GM18508 (cell line): ENCODE measurements around the gene MT1E.
A peak's percentile ranks its signal among the peaks of the same experiment; 100 is the strongest.
"Not testable (repeated sequence)": the region's sequence is repeated elsewhere in the genome, so short reads cannot be mapped to it uniquely, and the experiment has no call there.

Source experiments
- ATAC-seq: cut with Tn5 transposase; IDR thresholded peaks from one replicate; pipeline ENCODE4 v1.9.1; 2021; ENCODE audit warnings: moderate number of reproducible peaks; ENCODE audit not compliant: insufficient read depth, unreplicated experiment

MT1E gene

GRCh38 chr16:56606476-56607108 lies 19.0 kb upstream of the MT1E start:
- ATAC-seq, result no peak

GRCh38 chr16:56607109-56607618 lies 18.4 kb upstream of the MT1E start:
- no peak for ATAC-seq

- ATAC-seq, result no peak
Measured at GRCh38 chr16:56607675-56608042, 17.9 kb upstream of the MT1E start.

- ATAC-seq, result peak; percentile 47
Measured at GRCh38 chr16:56608043-56608875, 17.3 kb upstream of the MT1E start, which contains the start of gene MT2A. Gene MT2A (plus strand): TSS chr16:56608584. CDS start chr16:56608656, 72 bp downstream.

GRCh38 chr16:56608876-56609462 lies 16.6 kb upstream of the MT1E start:
- ATAC-seq, result no peak

- ATAC-seq, result no peak
Measured at GRCh38 chr16:56609463-56609921, 16.1 kb upstream of the MT1E start.

GRCh38 chr16:56610017-56610608 lies 15.5 kb upstream of the MT1E start:
- no peak for ATAC-seq

GRCh38 chr16:56610609-56611111 lies 14.9 kb upstream of the MT1E start:
- no peak for ATAC-seq

GRCh38 chr16:56611281-56611833 lies 14.2 kb upstream of the MT1E start:
- no peak for ATAC-seq

GRCh38 chr16:56613706-56614105 lies 11.9 kb upstream of the MT1E start:
- no peak for ATAC-seq

- ATAC-seq, result no peak
Measured at GRCh38 chr16:56614549-56614991, 11.0 kb upstream of the MT1E start.

GRCh38 chr16:56615353-56615752 lies 10.2 kb upstream of the MT1E start:
- ATAC-seq, result no peak

GRCh38 chr16:56616608-56617211 lies 8.9 kb upstream of the MT1E start:
- ATAC-seq, result no peak

- no peak for ATAC-seq
Measured at GRCh38 chr16:56617212-56618085, 8.1 kb upstream of the MT1E start.

- no peak for ATAC-seq
Measured at GRCh38 chr16:56618138-56618537, 7.4 kb upstream of the MT1E start.

GRCh38 chr16:56620339-56620897 lies 5.2 kb upstream of the MT1E start:
- no peak for ATAC-seq

GRCh38 chr16:56621665-56622445 lies 3.7 kb upstream of the MT1E start:
- ATAC-seq, result not testable (repeated sequence)

- not testable (repeated sequence) for ATAC-seq
Measured at GRCh38 chr16:56623184-56623583, 2.4 kb upstream of the MT1E start.
